Islet precursor cell (in vitro differentiated cells): ENCODE measurements around the gene RIN3.
A peak's percentile ranks its signal among the peaks of the same experiment; 100 is the strongest.

Experiments
- DNase-seq: peaks from one replicate; pipeline ENCODE4 v3.0.0-alpha.2; 2018

Gene RIN3

GRCh38 chr14:92556863-92557543 lies 43.4 kb downstream of the RIN3 start:
- DNase-seq, result peak; percentile 17

GRCh38 chr14:92557544-92557912 lies 43.9 kb downstream of the RIN3 start:
- DNase-seq, result no peak

- no peak for DNase-seq
Measured at GRCh38 chr14:92558319-92558718, 44.7 kb downstream of the RIN3 start.

GRCh38 chr14:92559486-92559885 lies 45.9 kb downstream of the RIN3 start:
- DNase-seq, result no peak

- no peak for DNase-seq
Measured at GRCh38 chr14:92560106-92560865, 46.7 kb downstream of the RIN3 start.

GRCh38 chr14:92561906-92562479 lies 48.4 kb downstream of the RIN3 start:
- no peak for DNase-seq

GRCh38 chr14:92563359-92563758 lies 49.8 kb downstream of the RIN3 start:
- no peak for DNase-seq

- DNase-seq, result no peak
Measured at GRCh38 chr14:92563765-92564285, 50.2 kb downstream of the RIN3 start.

- no peak for DNase-seq
Measured at GRCh38 chr14:92564344-92565039, 50.9 kb downstream of the RIN3 start.

GRCh38 chr14:92565040-92565717 lies 51.6 kb downstream of the RIN3 start:
- DNase-seq, result no peak

GRCh38 chr14:92565718-92566115 lies 52.1 kb downstream of the RIN3 start:
- peak; percentile 91 for DNase-seq

- no peak for DNase-seq
Measured at GRCh38 chr14:92567173-92567725, 53.7 kb downstream of the RIN3 start.

GRCh38 chr14:92568621-92569479 lies 55.3 kb downstream of the RIN3 start:
- no peak for DNase-seq

- DNase-seq, result no peak
Measured at GRCh38 chr14:92570674-92571262, 57.2 kb downstream of the RIN3 start.

- DNase-seq, result no peak
Measured at GRCh38 chr14:92572050-92572449, 58.5 kb downstream of the RIN3 start.

- no peak for DNase-seq
Measured at GRCh38 chr14:92573761-92574498, 60.3 kb downstream of the RIN3 start.

GRCh38 chr14:92575061-92575747 lies 61.6 kb downstream of the RIN3 start:
- no peak for DNase-seq

- no peak for DNase-seq
Measured at GRCh38 chr14:92575748-92576303, 62.2 kb downstream of the RIN3 start.

- no peak for DNase-seq
Measured at GRCh38 chr14:92577321-92577742, 63.8 kb downstream of the RIN3 start.
